ENCODE data around the gene PPP2R2C.

DNA sequence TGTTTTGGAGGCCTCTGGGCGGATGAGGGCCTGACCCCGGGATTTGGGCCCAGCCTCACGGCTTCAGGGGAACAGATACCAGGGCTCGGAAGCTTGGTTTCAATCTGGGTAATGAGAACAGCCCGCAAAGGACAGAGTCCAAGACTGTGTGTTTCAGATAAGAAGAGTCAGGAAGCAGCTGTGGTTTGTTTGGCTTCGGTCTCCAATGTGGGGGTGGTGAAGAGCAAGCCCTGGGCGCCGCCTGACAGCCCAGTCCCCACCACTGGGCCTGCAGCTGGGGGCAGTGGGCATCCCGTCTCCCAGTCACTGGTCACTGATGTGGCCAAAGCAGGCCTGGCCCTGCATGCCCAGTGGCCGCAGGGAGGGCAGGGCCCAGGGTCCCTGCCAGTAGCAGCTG, 193.6 kb downstream of the PPP2R2C start:
- TF ChIP-seq, protein P1, sequence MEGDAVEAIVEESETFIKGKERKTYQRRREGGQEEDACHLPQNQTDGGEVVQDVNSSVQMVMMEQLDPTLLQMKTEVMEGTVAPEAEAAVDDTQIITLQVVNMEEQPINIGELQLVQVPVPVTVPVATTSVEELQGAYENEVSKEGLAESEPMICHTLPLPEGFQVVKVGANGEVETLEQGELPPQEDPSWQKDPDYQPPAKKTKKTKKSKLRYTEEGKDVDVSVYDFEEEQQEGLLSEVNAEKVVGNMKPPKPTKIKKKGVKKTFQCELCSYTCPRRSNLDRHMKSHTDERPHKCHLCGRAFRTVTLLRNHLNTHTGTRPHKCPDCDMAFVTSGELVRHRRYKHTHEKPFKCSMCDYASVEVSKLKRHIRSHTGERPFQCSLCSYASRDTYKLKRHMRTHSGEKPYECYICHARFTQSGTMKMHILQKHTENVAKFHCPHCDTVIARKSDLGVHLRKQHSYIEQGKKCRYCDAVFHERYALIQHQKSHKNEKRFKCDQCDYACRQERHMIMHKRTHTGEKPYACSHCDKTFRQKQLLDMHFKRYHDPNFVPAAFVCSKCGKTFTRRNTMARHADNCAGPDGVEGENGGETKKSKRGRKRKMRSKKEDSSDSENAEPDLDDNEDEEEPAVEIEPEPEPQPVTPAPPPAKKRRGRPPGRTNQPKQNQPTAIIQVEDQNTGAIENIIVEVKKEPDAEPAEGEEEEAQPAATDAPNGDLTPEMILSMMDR (conservative IDR thresholded peaks at IDR 0.05 in 1 of 2, IDR thresholded peaks at IDR 0.05 in 1 of 2; ENCODE audit: low read depth in 1 of 2, low read length in 2 of 2): no peak
- TF ChIP-seq EZH2 (IDR thresholded peaks at IDR 0.05; ENCODE audit: low read length, missing control alignments): no peak
